Measurements from ENCODE around the gene CCL22.

GRCh38 chr16:57382535-57383275, 24.1 kb downstream of the CCL22 start:
- no peak for TF ChIP-seq POLR2A (IDR thresholded peaks at IDR 0.05; ENCODE audit: low read depth, low read length)
- TF ChIP-seq, protein P1, sequence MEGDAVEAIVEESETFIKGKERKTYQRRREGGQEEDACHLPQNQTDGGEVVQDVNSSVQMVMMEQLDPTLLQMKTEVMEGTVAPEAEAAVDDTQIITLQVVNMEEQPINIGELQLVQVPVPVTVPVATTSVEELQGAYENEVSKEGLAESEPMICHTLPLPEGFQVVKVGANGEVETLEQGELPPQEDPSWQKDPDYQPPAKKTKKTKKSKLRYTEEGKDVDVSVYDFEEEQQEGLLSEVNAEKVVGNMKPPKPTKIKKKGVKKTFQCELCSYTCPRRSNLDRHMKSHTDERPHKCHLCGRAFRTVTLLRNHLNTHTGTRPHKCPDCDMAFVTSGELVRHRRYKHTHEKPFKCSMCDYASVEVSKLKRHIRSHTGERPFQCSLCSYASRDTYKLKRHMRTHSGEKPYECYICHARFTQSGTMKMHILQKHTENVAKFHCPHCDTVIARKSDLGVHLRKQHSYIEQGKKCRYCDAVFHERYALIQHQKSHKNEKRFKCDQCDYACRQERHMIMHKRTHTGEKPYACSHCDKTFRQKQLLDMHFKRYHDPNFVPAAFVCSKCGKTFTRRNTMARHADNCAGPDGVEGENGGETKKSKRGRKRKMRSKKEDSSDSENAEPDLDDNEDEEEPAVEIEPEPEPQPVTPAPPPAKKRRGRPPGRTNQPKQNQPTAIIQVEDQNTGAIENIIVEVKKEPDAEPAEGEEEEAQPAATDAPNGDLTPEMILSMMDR (conservative IDR thresholded peaks at IDR 0.05; ENCODE audit: low read depth, low read length), result no peak
- no peak for TF ChIP-seq SMC3 (IDR thresholded peaks at IDR 0.05; ENCODE audit: low read depth, low read length)
- TF ChIP-seq CHD1 (IDR thresholded peaks at IDR 0.05; ENCODE audit: low read depth, low read length), result no peak
- TF ChIP-seq RAD21 (IDR thresholded peaks at IDR 0.05; ENCODE audit: low read length), result no peak
- TF ChIP-seq RFX5 (IDR thresholded peaks at IDR 0.05; ENCODE audit: low read depth, low read length), result no peak
- no peak for TF ChIP-seq BHLHE40 (IDR thresholded peaks at IDR 0.05; ENCODE audit: low read depth, low read length)

All from IMR-90 (cell line).